Trophoblast cell (in vitro differentiated cells and primary cell): ENCODE results near the gene C11orf16.

Experiments used
- DNase-seq, 2 donors: peaks; one replicate each; pipeline ENCODE4 v3.0.0-alpha.2; 2016
- H2AFZ ChIP-seq: 2 replicates; pipeline ENCODE4 v1.6.1; 2013; ENCODE audit warnings: low read length, moderate library complexity, mild to moderate bottlenecking; ENCODE audit not compliant: insufficient read depth, poor library complexity
- H2AK5ac ChIP-seq: 2 replicates; pipeline ENCODE4 v1.6.1; 2013; ENCODE audit warnings: mild to moderate bottlenecking, low read length
- H2BK120ac ChIP-seq: 2 replicates; pipeline ENCODE4 v1.6.1; 2013; ENCODE audit warnings: low read length, mild to moderate bottlenecking, moderate library complexity; ENCODE audit not compliant: insufficient read depth, poor library complexity
- H2BK12ac ChIP-seq: 2 replicates; pipeline ENCODE4 v1.6.1; 2013; ENCODE audit warnings: mild to moderate bottlenecking, low read length, moderate library complexity
- H2BK5ac ChIP-seq: 2 replicates; pipeline ENCODE4 v1.6.1; 2013; ENCODE audit warnings: low read length, low read depth, moderate library complexity, mild to moderate bottlenecking; ENCODE audit not compliant: poor library complexity
- H3K14ac ChIP-seq: 2 replicates; pipeline ENCODE4 v1.6.1; 2013; ENCODE audit warnings: mild to moderate bottlenecking, low read length
- H3K18ac ChIP-seq: 2 replicates; pipeline ENCODE4 v1.6.1; 2013; ENCODE audit warnings: mild to moderate bottlenecking, low read length
- H3K23ac ChIP-seq: 2 replicates; pipeline ENCODE4 v1.6.1; 2013; ENCODE audit warnings: low read length
- H3K27ac ChIP-seq: 2 replicates; pipeline ENCODE4 v1.5.1; 2013; ENCODE audit warnings: low read depth, mild to moderate bottlenecking, inconsistent platforms, low read length, moderate library complexity
- H3K27me3 ChIP-seq: 2 replicates; pipeline ENCODE4 v1.6.1; 2013; ENCODE audit warnings: inconsistent platforms, mild to moderate bottlenecking, low read length, moderate library complexity; ENCODE audit not compliant: insufficient read depth
- H3K36me3 ChIP-seq, 2 experiments: 1 replicate in 1 of 2; 2 replicates in 1 of 2; pipeline ENCODE4 v1.6.1; 2013; ENCODE audit warnings: low read length in 2 of 2, mild to moderate bottlenecking in 2 of 2, moderate library complexity in 1 of 2; ENCODE audit not compliant: insufficient read depth in 2 of 2, control insufficient read depth in 1 of 2
- H3K4ac ChIP-seq: 2 replicates; pipeline ENCODE4 v1.6.1; 2013; ENCODE audit warnings: low read depth, mild to moderate bottlenecking, low read length, moderate library complexity
- H3K4me1 ChIP-seq, 2 experiments: 1 replicate in 1 of 2; 2 replicates in 1 of 2; pipeline ENCODE4 v1.6.1; 2013; ENCODE audit warnings: low read length in 2 of 2, mild to moderate bottlenecking in 2 of 2, moderate library complexity in 1 of 2; ENCODE audit not compliant: insufficient read depth in 2 of 2, control insufficient read depth in 1 of 2
- H3K4me2 ChIP-seq: 2 replicates; pipeline ENCODE4 v1.6.1; 2013; ENCODE audit warnings: inconsistent platforms, mild to moderate bottlenecking, low read length, moderate library complexity
- H3K4me3 ChIP-seq: 2 replicates; pipeline ENCODE4 v1.5.1; 2013; ENCODE audit warnings: mild to moderate bottlenecking, low read depth, low read length, inconsistent platforms
- H3K79me1 ChIP-seq: one replicate; pipeline ENCODE4 v1.6.1; 2013; ENCODE audit warnings: low read length
- H3K79me2 ChIP-seq: 2 replicates; pipeline ENCODE4 v1.6.1; 2013; ENCODE audit warnings: low read length, mild to moderate bottlenecking; ENCODE audit not compliant: control insufficient read depth, insufficient read depth, poor library complexity
- H3K9ac ChIP-seq: 2 replicates; pipeline ENCODE4 v1.6.1; 2013; ENCODE audit warnings: mild to moderate bottlenecking, low read length
- H3K9me3 ChIP-seq: 2 replicates; pipeline ENCODE4 v1.6.1; 2013; ENCODE audit warnings: low read depth, mild to moderate bottlenecking, control low read depth, inconsistent platforms, low read length; ENCODE audit not compliant: insufficient read depth
- H4K12ac ChIP-seq: 2 replicates; pipeline ENCODE4 v1.6.1; 2013; ENCODE audit warnings: low read depth, mild to moderate bottlenecking, low read length, moderate library complexity
- H4K8ac ChIP-seq: 2 replicates; pipeline ENCODE4 v1.6.1; 2013; ENCODE audit warnings: low read depth, mild to moderate bottlenecking, low read length, moderate library complexity
- H4K91ac ChIP-seq: one replicate; pipeline ENCODE4 v1.6.1; 2013; ENCODE audit warnings: low read depth, mild to moderate bottlenecking, low read length, moderate library complexity
- WGBS: extraction: QIAGEN DNeasy Blood & Tissue Kit; methylation state at CpG from one replicate; pipeline ENCODE4 v1.1.7; 2013; ENCODE audit warnings: missing lambda C conversion rate; ENCODE audit not compliant: insufficient read length, insufficient coverage; ENCODE audit errors: extremely low coverage; 5-methylcytosine and 5-hydroxymethylcytosine counted together

Gene C11orf16

DNA sequence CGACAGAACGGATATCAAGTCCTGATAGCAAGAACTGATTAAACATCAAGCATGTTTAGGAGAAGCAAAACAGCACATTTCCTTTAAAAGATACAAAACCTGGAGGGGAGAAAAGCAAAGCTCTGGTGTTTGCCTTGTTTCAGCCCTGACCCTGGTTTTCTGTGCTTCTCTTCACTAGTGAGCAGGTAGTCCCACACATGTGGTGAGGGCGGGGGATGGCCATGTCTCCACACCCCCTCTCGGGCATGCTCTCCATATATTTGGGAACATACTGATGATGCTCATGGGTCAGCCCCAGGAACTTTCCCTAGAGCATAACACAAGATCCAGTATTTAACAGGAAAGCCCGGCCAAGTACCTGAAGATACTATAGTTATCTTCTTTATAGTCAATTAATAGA is 10.1 kb downstream of the C11orf16 start:
- WGBS: no CpG with 5 or more reads among the region's 5 CpGs
- H3K23ac ChIP-seq: no peak overlapping the region

DNA sequence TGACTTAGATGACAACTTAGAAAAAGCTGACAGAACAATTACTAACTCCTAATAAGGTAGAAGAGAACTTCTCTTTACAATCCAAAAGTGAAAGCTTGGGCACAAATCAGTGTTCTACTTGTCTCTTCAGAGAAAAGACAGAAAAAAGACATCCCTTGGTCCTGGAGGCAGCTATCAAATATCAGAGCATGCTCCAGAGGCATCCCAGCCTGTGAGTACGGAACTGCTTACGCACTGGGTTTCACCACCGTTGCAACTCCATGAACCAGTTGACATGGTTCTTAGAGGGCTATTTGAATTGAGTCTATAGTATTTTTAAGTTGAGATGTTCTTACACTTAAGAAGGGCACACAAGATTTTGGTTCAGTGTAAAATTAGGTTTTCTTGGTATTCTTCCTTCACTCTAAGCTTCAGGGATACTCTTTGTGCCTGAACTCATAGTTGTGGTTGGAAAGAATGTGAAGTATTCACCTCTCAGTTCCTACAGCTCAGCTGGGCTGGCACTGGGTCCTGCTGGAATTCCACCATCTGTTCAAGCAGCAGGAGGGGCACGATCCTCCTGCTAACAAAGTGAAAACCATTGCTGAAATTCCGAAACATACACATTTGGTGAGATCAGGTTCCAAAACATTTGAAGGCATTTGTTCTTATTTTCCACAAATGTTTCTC is 15.5 kb downstream of the C11orf16 start:
- Histone ChIP-seq H3K23ac (no peak overlapping the region), H3K4ac (no peak overlapping the region), H2BK120ac (no peak overlapping the region), H4K91ac (no peak overlapping the region), H3K4me2 (peak overlapping the region; percentile 17), H2AK5ac (no peak overlapping the region), H2BK5ac (no peak overlapping the region), H3K14ac (no peak overlapping the region), H4K12ac (no peak overlapping the region), H3K79me1 (peaks cover 3% of the 10 kb centered on the region), H3K18ac (no peak overlapping the region), H3K36me3 (peaks cover 9 to 18% of the 10 kb centered on the region in 2 experiments), H2AFZ (no peak overlapping the region), H3K79me2 (no peaks in the 10 kb centered on the region), H3K9me3 (no peaks in the 10 kb centered on the region), H3K27ac (peak overlapping the region; percentile 50), H4K8ac (no peak overlapping the region), H3K4me1 (peaks cover 7 to 13% of the 10 kb centered on the region in 2 experiments), H3K27me3 (no peaks in the 10 kb centered on the region), H3K4me3 (no peak overlapping the region), H2BK12ac (no peak overlapping the region), H3K9ac (no peak overlapping the region)
- WGBS: no CpG with 5 or more reads among the region's 5 CpGs
- peak; percentile 29 to 75 for DNase-seq

More for the DNA sequence above, 10.1 kb downstream of the C11orf16 start:
- Histone ChIP-seq H2AFZ (no peak overlapping the region), H3K18ac (no peak overlapping the region), H3K9ac (no peak overlapping the region), H2BK120ac (no peak overlapping the region), H3K27ac (no peak overlapping the region), H3K27me3 (no peaks in the 10 kb centered on the region), H3K4ac (no peak overlapping the region), H2BK12ac (no peak overlapping the region), H3K79me2 (no peaks in the 10 kb centered on the region), H4K8ac (no peak overlapping the region), H3K14ac (no peak overlapping the region), H3K36me3 (peaks cover 10 to 19% of the 10 kb centered on the region in 2 experiments), H2BK5ac (no peak overlapping the region), H2AK5ac (no peak overlapping the region), H3K9me3 (no peaks in the 10 kb centered on the region), H3K4me3 (no peak overlapping the region), H3K4me1 (peaks cover 4 to 5% of the 10 kb centered on the region in 2 experiments), H3K4me2 (no peak overlapping the region), H3K79me1 (no peaks in the 10 kb centered on the region), H4K12ac (no peak overlapping the region), H4K91ac (no peak overlapping the region)
- DNase-seq: no peak

DNA sequence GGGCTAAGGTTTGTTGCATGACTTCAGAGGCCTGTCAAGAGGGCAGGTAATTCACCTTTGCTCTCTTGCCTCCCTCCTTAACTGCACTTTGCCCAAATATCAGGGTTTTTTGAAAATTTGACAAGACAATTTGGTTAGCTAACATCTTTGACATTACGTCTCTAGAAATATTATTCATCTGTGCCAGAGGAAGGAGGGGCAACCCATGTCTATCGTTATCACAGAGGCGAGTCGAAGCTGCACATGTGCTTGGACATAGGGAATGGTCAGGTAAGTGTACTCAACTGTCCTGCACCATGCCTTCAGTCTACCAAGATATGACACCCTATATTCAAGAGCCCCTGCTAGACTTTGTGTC is 18.1 kb downstream of the C11orf16 start:
- WGBS: no CpG with 5 or more reads among the region's 4 CpGs
- H3K23ac ChIP-seq: no peak overlapping the region
- H2BK5ac ChIP-seq: no peak overlapping the region
- no peak for DNase-seq
- no peaks in the 10 kb centered on the region for H3K9me3 ChIP-seq
- no peak overlapping the region for H2BK120ac ChIP-seq
- H3K18ac ChIP-seq: no peak overlapping the region
- H2BK12ac ChIP-seq: no peak overlapping the region
- no peak overlapping the region for H2AK5ac ChIP-seq
- H3K4me3 ChIP-seq: no peak overlapping the region
- H3K27ac ChIP-seq: no peak overlapping the region
- no peak overlapping the region for H4K12ac ChIP-seq
- H3K4me2 ChIP-seq: no peak overlapping the region
- H3K4me1 ChIP-seq: peaks cover 7 to 21% of the 10 kb centered on the region in 2 experiments
- no peak overlapping the region for H3K14ac ChIP-seq
- H2AFZ ChIP-seq: no peak overlapping the region
- no peak overlapping the region for H3K4ac ChIP-seq
- H3K27me3 ChIP-seq: no peaks in the 10 kb centered on the region
- peaks cover 4% of the 10 kb centered on the region for H3K79me2 ChIP-seq
- H3K36me3 ChIP-seq: peaks cover 3 to 9% of the 10 kb centered on the region in 2 experiments
- no peak overlapping the region for H3K9ac ChIP-seq
- peaks cover 9% of the 10 kb centered on the region for H3K79me1 ChIP-seq
- H4K8ac ChIP-seq: no peak overlapping the region
- no peak overlapping the region for H4K91ac ChIP-seq

DNA sequence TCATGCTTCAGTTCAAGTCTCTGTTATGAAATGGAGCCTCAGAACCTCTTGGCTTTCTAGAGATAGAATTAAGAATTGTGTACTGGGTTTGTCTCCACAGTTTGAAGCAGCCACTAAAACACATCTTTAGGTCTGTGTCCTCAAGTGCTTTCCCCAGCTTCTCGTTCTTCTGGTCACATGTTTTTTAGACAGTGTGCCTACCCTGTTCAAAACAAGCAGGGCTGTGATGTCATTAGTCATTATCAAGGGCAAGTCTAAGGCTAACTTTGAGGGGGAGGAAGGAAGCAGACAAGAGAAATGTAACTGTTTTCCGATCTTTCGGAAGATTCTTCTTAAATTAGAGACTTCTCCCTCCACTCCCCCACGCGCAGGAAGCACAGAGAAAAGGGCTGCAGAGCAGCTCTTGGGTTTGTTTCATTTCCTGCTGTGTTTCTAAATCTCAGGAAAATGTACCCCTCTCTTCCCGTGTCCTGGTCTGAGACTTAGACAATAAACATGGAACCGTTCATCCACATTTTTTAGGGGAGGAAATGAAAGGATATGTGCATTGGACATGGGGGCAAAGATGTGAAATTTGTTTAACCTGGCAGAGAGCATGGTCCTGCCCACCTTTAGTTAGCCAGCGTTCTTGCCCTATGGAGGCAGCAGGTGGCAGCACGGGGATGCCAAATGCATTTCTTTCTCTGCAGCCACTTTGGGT is 18.6 kb downstream of the C11orf16 start:
- H3K79me2 ChIP-seq: peaks cover 4% of the 10 kb centered on the region
- H4K8ac ChIP-seq: no peak overlapping the region
- no peaks in the 10 kb centered on the region for H3K27me3 ChIP-seq
- peaks cover 3 to 7% of the 10 kb centered on the region in 2 experiments for H3K36me3 ChIP-seq
- H2BK120ac ChIP-seq: no peak overlapping the region
- H3K4me1 ChIP-seq: peaks cover 7 to 21% of the 10 kb centered on the region in 2 experiments
- H3K4me2 ChIP-seq: no peak overlapping the region
- no peak overlapping the region for H2AK5ac ChIP-seq
- peaks cover 9% of the 10 kb centered on the region for H3K79me1 ChIP-seq
- H3K14ac ChIP-seq: no peak overlapping the region
- no peak overlapping the region for H3K4ac ChIP-seq
- no peaks in the 10 kb centered on the region for H3K9me3 ChIP-seq
- H3K9ac ChIP-seq: no peak overlapping the region
- H3K4me3 ChIP-seq: no peak overlapping the region
- no peak overlapping the region for H2BK5ac ChIP-seq
- no peak overlapping the region for H4K12ac ChIP-seq
- no peak overlapping the region for H2BK12ac ChIP-seq
- H3K23ac ChIP-seq: no peak overlapping the region
- WGBS: no CpG with 5 or more reads among the region's 9 CpGs
- no peak overlapping the region for H4K91ac ChIP-seq
- no peak overlapping the region for H3K27ac ChIP-seq
- H3K18ac ChIP-seq: no peak overlapping the region
- H2AFZ ChIP-seq: no peak overlapping the region
- no peak for DNase-seq
